ENCODE data around the gene RNF222. TPM values are rescaled to one million over a fixed set of nuclear protein-coding genes. Genes with fewer than 3 reads are reported as not detected.

RNF222 gene
- polyA plus RNA-seq, 1 donor (not counting 4 experiments of a cell fraction or from before 2014, with no cell fraction given), result 0.18 TPM

- Histone ChIP-seq H3K9me1 (ENCODE audit: control insufficient read depth, extremely low read depth, insufficient read depth, low read length) (no peaks in the 10 kb centered on the region), H3K9ac (ENCODE audit: control insufficient read depth, extremely low read depth, insufficient read depth, low read length) (no peak overlapping the region), H3K4me3 (ENCODE audit: control insufficient read depth in 2 of 3, extremely low read depth in 1 of 3, insufficient read depth in 2 of 3, low read depth in 1 of 3, low read length in 3 of 3) (no peak overlapping the region), H3K27me3 (ENCODE audit: control insufficient read depth, extremely low read depth, insufficient read depth, low read length) (no peaks in the 10 kb centered on the region), H3K4me2 (ENCODE audit: control insufficient read depth, extremely low read depth, insufficient read depth, low read depth, low read length) (no peak overlapping the region), H3K9me3 (ENCODE audit: control insufficient read depth, low read depth, low read length) (no peaks in the 10 kb centered on the region), H4K20me1 (ENCODE audit: control insufficient read depth, extremely low read depth, insufficient read depth, low read length) (no peaks in the 10 kb centered on the region), H3K27ac (ENCODE audit: control insufficient read depth, insufficient read depth, low read length) (no peak overlapping the region), H2AFZ (ENCODE audit: control insufficient read depth, low read length) (no peak overlapping the region), H3K79me2 (ENCODE audit: control insufficient read depth, insufficient read depth, low read length) (no peaks in the 10 kb centered on the region), H3K36me3 (ENCODE audit: control insufficient read depth in 2 of 2, extremely low read depth in 1 of 2, insufficient read depth in 2 of 2, low read length in 2 of 2) (peaks cover 0 to 2% of the 10 kb centered on the region in 2 experiments), H3K4me1 (ENCODE audit: control insufficient read depth, extremely low read depth, insufficient read depth, low read length) (no peaks in the 10 kb centered on the region)
- no peak for FAIRE-seq
- TF ChIP-seq, protein P1, sequence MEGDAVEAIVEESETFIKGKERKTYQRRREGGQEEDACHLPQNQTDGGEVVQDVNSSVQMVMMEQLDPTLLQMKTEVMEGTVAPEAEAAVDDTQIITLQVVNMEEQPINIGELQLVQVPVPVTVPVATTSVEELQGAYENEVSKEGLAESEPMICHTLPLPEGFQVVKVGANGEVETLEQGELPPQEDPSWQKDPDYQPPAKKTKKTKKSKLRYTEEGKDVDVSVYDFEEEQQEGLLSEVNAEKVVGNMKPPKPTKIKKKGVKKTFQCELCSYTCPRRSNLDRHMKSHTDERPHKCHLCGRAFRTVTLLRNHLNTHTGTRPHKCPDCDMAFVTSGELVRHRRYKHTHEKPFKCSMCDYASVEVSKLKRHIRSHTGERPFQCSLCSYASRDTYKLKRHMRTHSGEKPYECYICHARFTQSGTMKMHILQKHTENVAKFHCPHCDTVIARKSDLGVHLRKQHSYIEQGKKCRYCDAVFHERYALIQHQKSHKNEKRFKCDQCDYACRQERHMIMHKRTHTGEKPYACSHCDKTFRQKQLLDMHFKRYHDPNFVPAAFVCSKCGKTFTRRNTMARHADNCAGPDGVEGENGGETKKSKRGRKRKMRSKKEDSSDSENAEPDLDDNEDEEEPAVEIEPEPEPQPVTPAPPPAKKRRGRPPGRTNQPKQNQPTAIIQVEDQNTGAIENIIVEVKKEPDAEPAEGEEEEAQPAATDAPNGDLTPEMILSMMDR (optimal IDR thresholded peaks at IDR 0.05 in 1 of 3, IDR thresholded peaks at IDR 0.05 in 1 of 3, conservative IDR thresholded peaks at IDR 0.05 in 1 of 3; ENCODE audit: extremely low read depth in 1 of 3, insufficient read depth in 2 of 3, low read length in 3 of 3), result no peak
- no peak for TF ChIP-seq EZH2 (IDR thresholded peaks at IDR 0.05; ENCODE audit: low read length)
- dilution Hi-C loops (cut with MboI; ENCODE audit: extremely low pct_ligation_motif_present, low sequenced_read_pairs), result no loop called here
- no peak for DNase-seq (ENCODE audit: low read depth, low spot score)
Observed at GRCh38 chr17:8365143-8365542, 32.5 kb downstream of the RNF222 start.

DNA sequence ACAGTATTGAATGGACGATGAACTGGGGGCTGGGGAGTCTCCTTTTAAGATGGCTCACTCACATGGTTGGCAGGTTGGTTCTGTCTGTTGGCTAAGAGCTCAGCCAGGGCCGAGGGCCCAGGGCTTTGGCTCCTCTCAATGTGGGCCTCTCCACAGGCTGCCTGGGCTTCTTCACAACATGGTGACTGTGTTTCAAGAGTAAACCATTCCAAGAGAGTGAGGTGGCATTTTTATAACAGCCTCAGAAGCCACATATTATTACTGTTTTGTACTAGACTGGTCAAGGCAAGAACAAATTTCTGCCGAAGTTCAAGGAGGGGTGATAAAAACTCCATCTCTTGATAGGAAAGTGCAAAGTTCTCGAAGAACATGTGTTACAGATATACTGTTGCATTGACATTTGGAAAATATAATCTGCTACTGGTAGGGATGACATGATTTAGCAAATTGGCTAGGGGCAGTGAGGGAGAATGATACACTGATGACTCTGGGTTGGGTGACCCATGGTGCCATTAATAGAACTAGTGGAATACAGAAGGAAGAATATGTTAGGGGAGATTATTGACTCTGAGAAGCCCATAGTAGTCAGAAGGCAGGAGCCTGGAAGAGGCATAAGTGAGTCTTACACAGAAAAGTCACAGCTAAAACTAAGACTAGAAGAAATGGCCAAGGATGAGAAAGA, 34.8 kb downstream of the RNF222 start:
- no peak overlapping the region for H3K4me3 ChIP-seq (ENCODE audit: control insufficient read depth in 2 of 3, extremely low read depth in 1 of 3, insufficient read depth in 2 of 3, low read depth in 1 of 3, low read length in 3 of 3)
- FAIRE-seq (no peak), DNase-seq (ENCODE audit: low read depth, low spot score) (no peak)
- no peaks in the 10 kb centered on the region for H3K27me3 ChIP-seq (ENCODE audit: control insufficient read depth, extremely low read depth, insufficient read depth, low read length)
- H3K4me1 ChIP-seq (ENCODE audit: control insufficient read depth, extremely low read depth, insufficient read depth, low read length), result no peaks in the 10 kb centered on the region
- no peak overlapping the region for H2AFZ ChIP-seq (ENCODE audit: control insufficient read depth, low read length)
- H3K9me3 ChIP-seq (ENCODE audit: control insufficient read depth, low read depth, low read length), result no peaks in the 10 kb centered on the region
- no peak overlapping the region for H3K9ac ChIP-seq (ENCODE audit: control insufficient read depth, extremely low read depth, insufficient read depth, low read length)
- no peaks in the 10 kb centered on the region for H3K79me2 ChIP-seq (ENCODE audit: control insufficient read depth, insufficient read depth, low read length)
- no peaks in the 10 kb centered on the region for H3K36me3 ChIP-seq (ENCODE audit: control insufficient read depth in 2 of 2, extremely low read depth in 1 of 2, insufficient read depth in 2 of 2, low read length in 2 of 2)
- H3K27ac ChIP-seq (ENCODE audit: control insufficient read depth, insufficient read depth, low read length), result no peak overlapping the region
- H3K4me2 ChIP-seq (ENCODE audit: control insufficient read depth, extremely low read depth, insufficient read depth, low read depth, low read length), result no peak overlapping the region
- H3K9me1 ChIP-seq (ENCODE audit: control insufficient read depth, extremely low read depth, insufficient read depth, low read length), result no peaks in the 10 kb centered on the region
- H4K20me1 ChIP-seq (ENCODE audit: control insufficient read depth, extremely low read depth, insufficient read depth, low read length), result no peaks in the 10 kb centered on the region
- dilution Hi-C loops (cut with MboI; ENCODE audit: extremely low pct_ligation_motif_present, low sequenced_read_pairs), result no loop called here
- TF ChIP-seq, protein P1 (optimal IDR thresholded peaks at IDR 0.05 in 1 of 3, IDR thresholded peaks at IDR 0.05 in 1 of 3, conservative IDR thresholded peaks at IDR 0.05 in 1 of 3; ENCODE audit: extremely low read depth in 1 of 3, insufficient read depth in 2 of 3, low read length in 3 of 3), result no peak
- no peak for TF ChIP-seq EZH2 (IDR thresholded peaks at IDR 0.05; ENCODE audit: low read length)
